HEK293T (cell line): ENCODE results near the gene KCNB1.

Experiments used
- CTCF ChIA-PET: fragments of 350-600 bp; formaldehyde crosslinking; extraction: SDS; loops from one replicate; lab custom pipeline; 2021; ENCODE audit warnings: antibody characterized with exemption, inconsistent platforms; lab: Yijun Ruan, JAX
- POLR2A ChIA-PET: fragments of 350-600 bp; formaldehyde crosslinking; extraction: SDS; loops from one replicate; lab custom pipeline; 2020; ENCODE audit warnings: antibody characterized with exemption, inconsistent platforms; lab: Yijun Ruan, JAX
- DNase-seq: peaks from one replicate; pipeline ENCODE4 v3.0.0; 2012; ENCODE audit warnings: mixed read lengths; ENCODE audit errors: extremely low spot score
- ARNT ChIP-seq: fragments of 450-650 bp; IDR thresholded peaks from 2 replicates; pipeline ENCODE4 v1.6.1; 2017; ENCODE audit warnings: mild to moderate bottlenecking
- BHLHE40 ChIP-seq: fragments of 450-650 bp; IDR thresholded peaks from 2 replicates; pipeline ENCODE4 v1.6.1; 2016; ENCODE audit warnings: mild to moderate bottlenecking, moderate library complexity, borderline replicate concordance
- CTBP1 ChIP-seq: fragments of 450-650 bp; IDR thresholded peaks from 2 replicates; pipeline ENCODE4 v1.6.1; 2016; ENCODE audit warnings: borderline replicate concordance
- ELF4 ChIP-seq: fragments of 450-650 bp; IDR thresholded peaks from 2 replicates; pipeline ENCODE4 v1.6.1; 2017; ENCODE audit warnings: antibody characterized with exemption
- FOXA1 ChIP-seq: fragments of 450-650 bp; IDR thresholded peaks from 2 replicates; pipeline ENCODE4 v1.6.1; 2016; ENCODE audit warnings: mild to moderate bottlenecking
- FOXK2 ChIP-seq: fragments of 450-650 bp; IDR thresholded peaks from 2 replicates; pipeline ENCODE4 v1.6.1; 2016; ENCODE audit warnings: mild to moderate bottlenecking
- FOXM1 ChIP-seq: fragments of 450-650 bp; IDR thresholded peaks from 2 replicates; pipeline ENCODE4 v1.6.1; 2017; ENCODE audit warnings: mild to moderate bottlenecking, borderline replicate concordance
- HDGF ChIP-seq: fragments of 450-650 bp; IDR thresholded peaks from 2 replicates; pipeline ENCODE4 v1.6.1; 2017; ENCODE audit warnings: antibody characterized with exemption, borderline replicate concordance
- L3MBTL2 ChIP-seq: fragments of 450-650 bp; conservative IDR thresholded peaks from 2 replicates; pipeline ENCODE4 v1.6.1; 2016; ENCODE audit warnings: mild to moderate bottlenecking
- LEF1 ChIP-seq: fragments of 450-650 bp; IDR thresholded peaks from 2 replicates; pipeline ENCODE4 v1.6.1; 2017; ENCODE audit warnings: mild to moderate bottlenecking, borderline replicate concordance
- NFRKB ChIP-seq: fragments of 450-650 bp; IDR thresholded peaks from 2 replicates; pipeline ENCODE4 v1.6.1; 2016; ENCODE audit warnings: mild to moderate bottlenecking, moderate library complexity
- SP1 ChIP-seq: fragments of 450-650 bp; IDR thresholded peaks from 2 replicates; pipeline ENCODE4 v1.6.1; 2017
- SUZ12 ChIP-seq: fragments of 450-650 bp; IDR thresholded peaks from 2 replicates; pipeline ENCODE4 v1.6.1; 2016; ENCODE audit warnings: mild to moderate bottlenecking
- TARDBP ChIP-seq: fragments of 450-650 bp; IDR thresholded peaks from 2 replicates; pipeline ENCODE4 v1.6.1; 2016
- ZNF384 ChIP-seq: fragments of 450-650 bp; IDR thresholded peaks from 2 replicates; pipeline ENCODE4 v1.6.1; 2016
- TF ChIP-seq, protein P1 (sequence below): fragments of 450-650 bp; IDR thresholded peaks from 2 replicates; pipeline ENCODE4 v1.6.1; 2016

KCNB1 gene

DNA sequence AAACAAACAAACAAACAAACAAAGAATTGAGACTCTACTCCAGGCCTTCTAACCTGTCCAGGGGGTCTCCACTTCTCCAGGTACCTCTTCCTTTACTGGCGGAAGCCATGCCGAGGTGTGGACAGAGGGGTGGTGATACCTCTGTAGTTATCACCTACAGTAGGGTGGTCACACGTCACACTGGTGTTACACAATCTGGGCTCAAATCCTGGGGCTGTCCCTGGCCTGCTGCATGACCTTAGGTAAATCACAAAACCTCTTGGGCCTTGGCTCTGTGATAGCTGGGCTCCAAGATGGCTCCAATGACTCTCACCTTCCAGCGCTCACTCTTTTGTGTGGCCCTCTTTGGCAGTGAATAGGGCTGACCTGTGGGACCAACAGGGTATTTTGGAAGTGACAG lies 127.8 kb downstream of the KCNB1 start:
- ChIA-PET CTCF (no interaction called here), POLR2A (no interaction called here)
- DNase-seq, result no peak
- TF ChIP-seq L3MBTL2 (no peak), SUZ12 (no peak), HDGF (no peak), FOXK2 (no peak), BHLHE40 (no peak), CTBP1 (no peak), ELF4 (no peak), FOXM1 (no peak)

DNA sequence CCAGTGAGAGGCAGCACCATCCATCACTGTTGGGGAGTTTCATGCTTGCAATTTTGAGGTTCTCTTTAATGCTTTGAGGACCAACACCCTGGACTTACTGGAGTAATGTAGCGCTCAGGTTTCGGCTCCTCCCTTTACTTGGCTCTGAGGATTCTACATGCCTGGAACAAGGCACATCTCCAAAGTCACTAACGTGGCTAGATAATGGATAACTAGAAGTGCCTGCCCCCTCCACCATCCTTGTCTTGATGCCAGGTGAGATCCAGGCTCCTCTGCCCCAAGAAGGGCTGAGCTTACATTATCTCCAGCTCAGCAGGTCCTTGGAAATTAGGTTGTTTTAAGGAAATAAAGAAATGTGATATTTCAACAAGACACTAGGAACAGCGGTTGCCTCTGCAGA lies 129.1 kb downstream of the KCNB1 start:
- no peak for DNase-seq
- POLR2A ChIA-PET, result interaction anchor here (1.4 kb wide), 1 partner anchor 11 kb away, joined by 3 read pairs; no protein-coding TSS in a partner anchor
- CTCF ChIA-PET, result interaction anchor here (0.6 kb wide), 1 partner anchor 140 kb away, joined by 5 read pairs; no protein-coding TSS in a partner anchor
- TF ChIP-seq SP1 (no peak), FOXK2 (no peak), ZNF384 (no peak), NFRKB (no peak), TARDBP (no peak), CTBP1 (no peak)

DNA sequence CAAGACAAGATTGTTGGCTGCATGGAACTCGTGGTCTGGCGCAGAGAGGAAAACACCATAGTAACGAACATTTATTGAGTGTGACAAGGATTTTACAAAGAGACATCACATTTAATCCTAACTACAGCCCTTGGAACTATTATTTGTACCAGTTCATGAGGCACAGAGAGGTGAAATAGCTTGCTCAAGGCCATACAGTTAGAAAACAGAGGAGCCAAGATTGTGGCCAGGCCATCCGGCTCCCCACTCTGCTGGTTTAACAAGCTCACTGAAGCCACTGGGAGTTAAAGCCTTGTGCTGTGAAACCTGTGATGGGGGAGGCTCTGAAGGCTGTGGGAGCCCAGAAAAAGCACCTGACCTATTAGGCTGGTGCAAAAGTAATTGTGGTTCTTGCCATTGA lies 129.7 kb downstream of the KCNB1 start:
- no peak for DNase-seq
- ChIA-PET CTCF (interaction anchor here (0.6 kb wide), 1 partner anchor 141 kb away, joined by 5 read pairs; no protein-coding TSS in a partner anchor), POLR2A (interaction anchor here (1.4 kb wide), 1 partner anchor 11 kb away, joined by 3 read pairs; no protein-coding TSS in a partner anchor)
- TF ChIP-seq TARDBP (no peak), FOXA1 (no peak), FOXM1 (no peak), FOXK2 (no peak), SP1 (no peak), BHLHE40 (no peak), SUZ12 (no peak), L3MBTL2 (no peak), ARNT (no peak), ELF4 (no peak), ZNF384 (no peak), NFRKB (no peak), LEF1 (no peak), HDGF (no peak), CTBP1 (no peak)
- TF ChIP-seq, protein P1, sequence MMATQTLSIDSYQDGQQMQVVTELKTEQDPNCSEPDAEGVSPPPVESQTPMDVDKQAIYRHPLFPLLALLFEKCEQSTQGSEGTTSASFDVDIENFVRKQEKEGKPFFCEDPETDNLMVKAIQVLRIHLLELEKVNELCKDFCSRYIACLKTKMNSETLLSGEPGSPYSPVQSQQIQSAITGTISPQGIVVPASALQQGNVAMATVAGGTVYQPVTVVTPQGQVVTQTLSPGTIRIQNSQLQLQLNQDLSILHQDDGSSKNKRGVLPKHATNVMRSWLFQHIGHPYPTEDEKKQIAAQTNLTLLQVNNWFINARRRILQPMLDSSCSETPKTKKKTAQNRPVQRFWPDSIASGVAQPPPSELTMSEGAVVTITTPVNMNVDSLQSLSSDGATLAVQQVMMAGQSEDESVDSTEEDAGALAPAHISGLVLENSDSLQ, result no peak

DNA sequence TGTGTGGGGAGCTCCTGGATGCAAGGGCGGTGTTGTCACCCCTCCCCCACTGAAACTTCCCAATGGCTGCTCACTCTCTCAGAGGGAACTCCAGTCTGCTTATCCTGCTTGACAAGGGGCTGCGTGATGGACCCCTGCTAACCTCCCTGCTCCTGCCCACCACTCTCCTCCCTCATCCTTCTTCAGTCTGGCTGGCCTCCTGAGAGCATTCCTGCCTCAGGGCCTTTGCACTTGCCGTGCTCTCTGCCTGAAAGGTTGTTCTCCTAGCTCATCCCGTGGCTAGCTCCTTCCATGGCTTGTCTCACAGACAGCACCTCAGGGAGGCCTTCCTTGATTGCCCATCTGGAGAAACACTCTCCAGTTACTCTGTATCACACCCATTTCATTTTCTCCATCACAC lies 130.7 kb downstream of the KCNB1 start:
- POLR2A ChIA-PET, result no interaction called here
- no peak for DNase-seq
- CTCF ChIA-PET, result no interaction called here
- TF ChIP-seq NFRKB, result no peak
- no peak for TF ChIP-seq SUZ12
- no peak for TF ChIP-seq TARDBP
- TF ChIP-seq FOXA1, result no peak
- TF ChIP-seq ZNF384, result no peak
- TF ChIP-seq ELF4, result no peak
- TF ChIP-seq LEF1, result no peak
- no peak for TF ChIP-seq ARNT
- TF ChIP-seq SP1, result no peak
- TF ChIP-seq, protein P1, result no peak
- TF ChIP-seq FOXM1, result no peak
- no peak for TF ChIP-seq CTBP1
- TF ChIP-seq HDGF, result no peak
- no peak for TF ChIP-seq FOXK2
- TF ChIP-seq BHLHE40, result no peak

DNA sequence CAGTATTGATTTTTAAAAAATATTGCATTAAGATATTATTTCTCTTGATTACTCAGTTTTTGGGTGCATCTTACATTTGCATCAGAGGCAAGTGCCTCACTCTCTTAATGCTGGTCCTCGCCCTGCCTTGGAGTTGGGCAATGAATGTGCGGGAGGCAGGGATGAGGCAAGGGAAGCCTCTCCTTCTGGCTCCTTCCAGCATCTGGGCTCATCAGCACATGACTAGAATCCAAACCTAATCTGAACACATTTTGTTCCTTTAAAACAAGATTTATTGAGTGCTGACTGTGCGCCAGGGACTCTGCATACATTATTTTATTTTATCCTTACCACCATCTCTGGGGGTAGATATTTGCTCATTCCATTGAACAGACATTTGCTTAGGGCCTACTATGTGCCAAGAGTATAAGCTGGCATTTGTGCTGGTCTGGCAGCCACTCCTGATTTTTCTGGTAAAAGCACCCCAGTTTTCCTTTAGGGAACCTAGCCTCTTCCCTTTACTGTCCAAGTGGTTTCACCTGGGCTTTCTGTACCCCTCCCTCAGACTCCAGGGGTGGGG lies 132.7 kb downstream of the KCNB1 start:
- CTCF ChIA-PET, result no interaction called here

DNA sequence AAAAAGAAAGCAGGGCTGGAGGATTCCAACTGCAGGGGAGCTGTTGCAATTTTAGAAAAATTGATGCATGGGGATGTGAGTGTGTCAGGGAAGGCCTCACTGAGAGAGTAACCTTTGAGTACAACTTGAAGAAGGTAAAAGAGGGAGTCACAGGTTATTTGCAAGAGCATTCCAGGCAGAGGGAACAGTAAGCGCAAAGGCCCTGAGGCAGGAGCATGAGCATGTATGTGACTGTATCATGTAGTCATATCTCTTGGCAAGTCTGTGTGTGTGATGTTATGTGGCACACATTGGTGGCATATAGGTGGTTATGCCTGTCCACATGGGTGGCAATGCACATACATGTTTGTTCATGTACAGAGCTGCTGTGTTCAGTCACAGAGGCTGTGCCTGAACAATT lies 133.4 kb downstream of the KCNB1 start:
- TF ChIP-seq FOXK2 (no peak), ELF4 (no peak), SP1 (no peak), HDGF (no peak), CTBP1 (no peak), ARNT (no peak), L3MBTL2 (no peak), FOXA1 (no peak), FOXM1 (no peak), LEF1 (no peak)
- TF ChIP-seq, protein P1, result no peak
- DNase-seq, result no peak
- ChIA-PET CTCF (interaction anchor here (0.6 kb wide), 1 partner anchor 35 kb away, joined by 3 read pairs; no protein-coding TSS in a partner anchor), POLR2A (no interaction called here)

More for the DNA sequence above, 132.7 kb downstream of the KCNB1 start:
- POLR2A ChIA-PET, result no interaction called here
- no peak for DNase-seq
- TF ChIP-seq ARNT, result no peak
- TF ChIP-seq NFRKB, result no peak
- TF ChIP-seq FOXA1, result no peak
- TF ChIP-seq HDGF, result no peak
- TF ChIP-seq FOXK2, result no peak
- no peak for TF ChIP-seq ELF4
- TF ChIP-seq BHLHE40, result no peak
- no peak for TF ChIP-seq CTBP1
- TF ChIP-seq SP1, result no peak
- no peak for TF ChIP-seq TARDBP
- TF ChIP-seq L3MBTL2, result no peak
- no peak for TF ChIP-seq FOXM1
- no peak for TF ChIP-seq ZNF384
- TF ChIP-seq SUZ12, result no peak
- TF ChIP-seq LEF1, result no peak
